K562 (cell line): Measurements from ENCODE around the gene SLC15A1. TPM values are rescaled to one million over a fixed set of nuclear protein-coding genes. Genes with fewer than 3 reads are reported as not detected.

ENCODE experiments used
- ATAC-seq: fragments of 200-7000 bp; cut with Tn5 transposase; 3 replicates; pipeline ENCODE4 v1.9.1; 2020; ENCODE audit warnings: moderate library complexity
- BruUV-seq: library from RNA; stranded (reverse); fragments of 400-500 nt; replicated peaks from 2 replicates; lab custom pipeline; 2021; lab: Mats Ljungman, UMichigan
- CTCF ChIA-PET: fragments of 300-600 bp; formaldehyde crosslinking; extraction: SDS; loops from one replicate; lab custom pipeline; 2021; ENCODE audit warnings: low intra/inter-chr PET ratio; lab: Yijun Ruan, JAX
- POLR2A ChIA-PET: fragments of 300-600, 350-650 bp; sonication (Branson Sonifier 250); formaldehyde crosslinking; extraction: SDS; loops from one replicate; lab custom pipeline; 2021; ENCODE audit warnings: antibody characterized with exemption, inconsistent platforms; lab: Yijun Ruan, JAX
- DNase-seq, 4 experiments: peaks; one replicate each; pipeline versions ENCODE4 v3.0.0 to v3.0.0-alpha.2; 2011 to 2018; ENCODE audit warnings: low spot score in 3 of 4, mixed read lengths in 3 of 4; ENCODE audit errors: extremely low read depth in 1 of 4
- FAIRE-seq: peaks from 2 replicates; lab custom pipeline; 2011; peaks lifted over from hg19 to GRCh38; lab: Jason Lieb, UNC
- H2AFZ ChIP-seq: 2 replicates; pipeline ENCODE4 v1.6.0; 2011; ENCODE audit warnings: low read depth, low read length, control low read depth, inconsistent platforms
- H3K27ac ChIP-seq: fragments of 200-600 bp; 3 replicates; pipeline ENCODE4 v1.8.0; 2011; ENCODE audit warnings: low read depth, mild to moderate bottlenecking, control low read depth, inconsistent platforms, low read length, moderate library complexity, mixed read lengths; ENCODE audit errors: extremely low read depth
- H3K27me3 ChIP-seq, 2 experiments: fragments of 300-600 bp in 1 of 2; 2 replicates in 1 of 2; 3 replicates in 1 of 2; pipeline versions ENCODE4 v1.6.0 to v1.8.0; 2011; ENCODE audit warnings: inconsistent platforms in 2 of 2, low read length in 2 of 2, mild to moderate bottlenecking in 1 of 2, mixed read lengths in 1 of 2, moderate library complexity in 1 of 2; ENCODE audit not compliant: control insufficient read depth in 2 of 2, insufficient read depth in 2 of 2
- H3K36me3 ChIP-seq: fragments of 300-600 bp; 3 replicates; pipeline ENCODE4 v1.8.0; 2011; ENCODE audit warnings: mild to moderate bottlenecking, low read length, inconsistent platforms; ENCODE audit not compliant: control insufficient read depth, insufficient read depth
- H3K4me1 ChIP-seq, 2 experiments: fragments of 200-600 bp in 1 of 2; replicated peaks in 1 of 2; 2 replicates in 1 of 2; 3 replicates in 1 of 2; pipeline versions ENCODE4 v1.5.1 to v1.8.0; 2011; ENCODE audit warnings: inconsistent platforms in 2 of 2, low read length in 2 of 2, mild to moderate bottlenecking in 1 of 2, mixed read lengths in 1 of 2, moderate library complexity in 1 of 2; ENCODE audit not compliant: control insufficient read depth in 2 of 2, insufficient read depth in 2 of 2
- H3K4me2 ChIP-seq: 2 replicates; pipeline ENCODE4 v1.6.1; 2011; ENCODE audit warnings: low read length, control low read depth, inconsistent platforms, mixed read lengths; ENCODE audit not compliant: insufficient read depth
- H3K4me3 ChIP-seq: fragments of 200-600 bp; sonication (generic), shearing (Covaris generic); 2 replicates; pipeline ENCODE4 v1.5.1; 2016; ENCODE audit warnings: control low read depth, inconsistent platforms
- H3K79me2 ChIP-seq: fragments of 200-600 bp; 3 replicates; pipeline ENCODE4 v1.8.0; 2011; ENCODE audit warnings: low read length, inconsistent platforms; ENCODE audit not compliant: control insufficient read depth, insufficient read depth
- H3K9ac ChIP-seq, 2 experiments: 2 replicates each; pipeline versions ENCODE4 v1.6.0 to v1.6.1; 2011; ENCODE audit warnings: low read depth in 2 of 2, low read length in 2 of 2, control low read depth in 1 of 2, inconsistent platforms in 1 of 2, mild to moderate bottlenecking in 1 of 2, mixed read lengths in 1 of 2; ENCODE audit not compliant: insufficient read depth in 1 of 2
- H3K9me1 ChIP-seq: one replicate; pipeline ENCODE4 v1.6.0; 2011; ENCODE audit warnings: inconsistent platforms, mild to moderate bottlenecking, low read length, moderate library complexity; ENCODE audit not compliant: control insufficient read depth, insufficient read depth
- H3K9me3 ChIP-seq: replicated peaks from 2 replicates; pipeline ENCODE4 v1.5.1; 2011; ENCODE audit warnings: low read depth, low read length, inconsistent platforms; ENCODE audit not compliant: control insufficient read depth, insufficient read depth
- H4K20me1 ChIP-seq: replicated peaks from 2 replicates; pipeline ENCODE4 v1.6.1; 2011; ENCODE audit warnings: low read length, inconsistent platforms, mixed read lengths; ENCODE audit not compliant: control insufficient read depth, insufficient read depth
- BRCA1 ChIP-seq, 2 experiments: fragments of 450-650 bp in 1 of 2; sonication (generic) in 1 of 2; formaldehyde crosslinking in 1 of 2; IDR thresholded peaks; 2 replicates each; pipeline versions ENCODE4 v1.5.0 to v1.6.1; 2017 to 2020; ENCODE audit warnings: mild to moderate bottlenecking in 1 of 2, missing genetic modification reagents in 1 of 2
- CBFB ChIP-seq: sonication (generic); formaldehyde crosslinking; IDR thresholded peaks from 2 replicates; pipeline ENCODE4 v1.4.0; 2020; ENCODE audit warnings: mild to moderate bottlenecking, missing genetic modification reagents
- CBX8 ChIP-seq: fragments of 200-600 bp; sonication (generic); IDR thresholded peaks from 2 replicates; pipeline ENCODE4 v1.6.1; 2012; ENCODE audit warnings: borderline replicate concordance, mixed run types, low read depth, mild to moderate bottlenecking, moderate library complexity, mixed read lengths, low read length, control low read depth, inconsistent platforms; ENCODE audit not compliant: poor library complexity, severe bottlenecking; ENCODE audit errors: extremely low read depth
- CCNT2 ChIP-seq: IDR thresholded peaks from 2 replicates; pipeline ENCODE4 v1.6.1; 2011; ENCODE audit warnings: borderline replicate concordance, low read depth, mild to moderate bottlenecking, moderate library complexity, mixed read lengths, low read length; ENCODE audit not compliant: insufficient read length; ENCODE audit errors: extremely low read depth
- FOXK1 ChIP-seq: sonication (generic); formaldehyde crosslinking; IDR thresholded peaks from 2 replicates; pipeline ENCODE4 v1.8.0; 2022; ENCODE audit warnings: missing genetic modification reagents, mild to moderate bottlenecking, borderline replicate concordance
- HDAC6 ChIP-seq: IDR thresholded peaks from 2 replicates; pipeline ENCODE4 v1.6.1; 2012; ENCODE audit warnings: low read depth, mild to moderate bottlenecking, control low read depth, inconsistent platforms, low read length, moderate library complexity
- LCOR ChIP-seq: sonication (generic); formaldehyde crosslinking; IDR thresholded peaks from 2 replicates; pipeline ENCODE4 v1.8.0; 2022; ENCODE audit warnings: mild to moderate bottlenecking, missing genetic modification reagents
- PTRF ChIP-seq: fragments of 450-650 bp; IDR thresholded peaks from 2 replicates; pipeline ENCODE4 v1.6.1; 2016; ENCODE audit warnings: mild to moderate bottlenecking, missing genetic modification characterization, missing compliant biosample characterization
- SP2 ChIP-seq: IDR thresholded peaks from 2 replicates; pipeline ENCODE4 v1.6.1; 2011; ENCODE audit warnings: mild to moderate bottlenecking, low read depth, low read length, moderate library complexity; ENCODE audit not compliant: poor library complexity, severe bottlenecking; ENCODE audit errors: extremely low read depth
- YY1 ChIP-seq, 3 experiments: IDR thresholded peaks; 2 replicates each; pipeline ENCODE4 v1.6.1; 2011; ENCODE audit warnings: low read length in 2 of 3, mild to moderate bottlenecking in 2 of 3, moderate library complexity in 2 of 3, borderline replicate concordance in 1 of 3, control low read depth in 1 of 3, low read depth in 1 of 3; ENCODE audit not compliant: insufficient read depth in 3 of 3, insufficient replicate concordance in 2 of 3, control insufficient read depth in 1 of 3, insufficient read length in 1 of 3; ENCODE audit errors: extremely low read depth in 1 of 3
- ZC3H11A ChIP-seq: IDR thresholded peaks from 2 replicates; pipeline ENCODE4 v1.6.1; 2012; ENCODE audit warnings: low read depth, low read length, improper control_type of control experiment
- ZNF174 ChIP-seq: fragments of 250-450 bp; sonication (Bioruptor Pico); IDR thresholded peaks from 2 replicates; pipeline ENCODE4 v1.4.0; 2020; ENCODE audit warnings: mild to moderate bottlenecking
- ZNF184 ChIP-seq: sonication (generic); formaldehyde crosslinking; IDR thresholded peaks from 2 replicates; pipeline ENCODE4 v1.5.0; 2020; ENCODE audit warnings: missing genetic modification reagents
- ZNF239 ChIP-seq: fragments of 250-450 bp; sonication (Bioruptor Pico); IDR thresholded peaks from 2 replicates; pipeline ENCODE4 v1.4.0; 2020; ENCODE audit warnings: mild to moderate bottlenecking
- WGBS: fragments of 100-300 bp; shearing (Covaris generic); methylation state at CpG from one replicate; pipeline ENCODE4 v1.1.6; 2016; ENCODE audit warnings: low coverage, mixed read lengths; ENCODE audit not compliant: insufficient coverage; ENCODE audit errors: missing lambda C conversion rate; 5-methylcytosine and 5-hydroxymethylcytosine counted together
- in situ Hi-C: fragments of 300-500 bp; cut with MboI; formaldehyde crosslinking; loops from 4 replicates; pipeline ENCODE4 v1.15.0; 2018; ENCODE audit warnings: inconsistent platforms, mixed read lengths
- intact Hi-C: fragments of 100-400 bp; cut with micrococcal nuclease; formaldehyde crosslinking; loops from 2 replicates; pipeline ENCODE4 v1.14.2; 2022
- polyA plus RNA-seq, 8 experiments: library from polyadenylated mRNA; depleted of rRNA in 4 of 8; stranded (reverse) in 5 of 8; unstranded in 3 of 8; fragments of >200 nt; fragmentation: Nextera tagmentation in 2 of 8; fragmentation: Illumina TruSeq in 1 of 8; extraction: Ambion mirVana in 2 of 8; extraction: Trizol in 1 of 8; gene quantifications; 2 replicates each; pipeline versions ENCODE4 v1.2.1 to v1.2.3, GENCODE V29; 2011 to 2014; ENCODE audit warnings: inconsistent platforms in 1 of 8, missing spikeins in 1 of 8
- total RNA-seq, 7 experiments: library from RNA; depleted of rRNA in 6 of 7; stranded (reverse); fragments of >200 nt in 6 of 7; fragmentation: Illumina TruSeq in 2 of 7; extraction: Trizol in 2 of 7; gene quantifications; 2 replicates each; pipeline versions ENCODE4 v1.2.1 to v1.2.3, GENCODE V29; 2011 to 2021; ENCODE audit warnings: low replicate concordance in 1 of 7
- TF ChIP-seq, protein P1 (sequence below): sonication (generic); formaldehyde crosslinking; IDR thresholded peaks from 2 replicates; pipeline ENCODE4 v1.8.0; 2023; ENCODE audit warnings: mild to moderate bottlenecking, missing genetic modification reagents

The SLC15A1 gene
- total and polyA plus RNA-seq, 9 of the 15 experiments (the other 6 are each of a cell fraction or from before 2014, with no cell fraction given) = not detected

DNA sequence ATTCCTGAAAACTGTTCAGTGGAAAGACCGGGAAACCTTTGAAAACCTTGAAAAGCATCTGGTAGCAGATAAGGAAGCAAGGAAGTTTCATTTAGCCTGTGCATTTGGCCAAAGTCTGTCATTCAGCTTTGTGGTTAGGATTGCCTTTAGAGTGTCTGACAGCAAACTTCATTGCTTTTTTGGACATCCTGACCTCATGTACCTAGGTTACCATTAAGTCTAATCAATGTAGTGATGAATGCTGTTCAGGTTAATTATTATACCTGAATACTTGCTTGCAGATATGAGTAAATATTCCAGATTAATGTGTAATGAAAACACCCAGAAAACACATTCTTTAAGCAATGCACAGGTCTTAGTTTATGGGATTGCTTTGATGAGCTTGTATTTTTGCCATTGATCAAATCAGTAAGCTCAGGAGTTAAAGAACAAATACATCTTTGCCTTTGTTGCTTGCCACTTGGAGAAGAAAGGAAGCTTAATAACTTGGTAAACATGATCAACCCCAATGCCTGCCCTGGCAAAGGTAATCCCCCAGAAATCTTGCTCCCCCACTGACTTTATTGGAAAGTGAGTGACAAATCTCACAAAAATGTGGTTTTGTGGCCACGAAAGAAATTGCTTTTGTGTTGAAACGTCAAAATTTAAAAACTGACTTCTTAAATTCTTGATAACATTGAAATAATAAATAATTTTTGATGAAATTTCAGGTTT, 87.4 kb downstream of the SLC15A1 start (continued):
- TF ChIP-seq ZNF184 (CRISPR knock-in tag) (no peak), ZNF239 (CRISPR knock-in tag) (no peak), CBFB (CRISPR knock-in tag) (no peak), BRCA1 (IDR thresholded peaks at IDR 0.05) (no peak), BRCA1 (CRISPR knock-in tag; IDR thresholded peaks at IDR 0.05) (no peak)

DNA sequence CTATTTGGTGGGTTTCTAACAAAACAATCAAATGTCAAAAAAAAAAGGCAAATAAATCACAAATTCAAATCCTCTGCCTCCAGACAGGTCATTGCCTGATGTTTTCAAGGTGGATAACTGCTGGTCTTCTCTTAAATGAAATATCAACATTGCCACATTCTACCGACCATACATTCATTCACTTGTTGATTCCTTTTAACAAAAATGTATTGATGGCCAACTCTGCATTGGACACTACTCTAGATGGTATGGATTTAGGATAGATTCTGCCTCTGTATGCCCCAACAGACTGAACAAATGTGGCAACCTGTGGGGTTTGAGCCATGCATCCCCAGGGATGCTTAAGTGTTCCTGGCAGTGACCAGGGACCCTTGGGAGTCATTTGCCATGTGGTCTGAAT, 88.0 kb downstream of the SLC15A1 start:
- Histone ChIP-seq H3K27me3 (peaks cover 2 to 46% of the 10 kb centered on the region in 2 experiments; a peak in 3 of 5 replicates), H3K79me2 (no peaks in the 10 kb centered on the region), H3K4me3 (no peak overlapping the region), H4K20me1 (no peaks in the 10 kb centered on the region), H3K27ac (no peak overlapping the region), H3K4me2 (no peak overlapping the region), H3K9ac (no peak overlapping the region), H2AFZ (no peak overlapping the region), H3K4me1 (no peaks in the 10 kb centered on the region), H3K9me1 (no peaks in the 10 kb centered on the region), H3K36me3 (no peaks in the 10 kb centered on the region), H3K9me3 (no peaks in the 10 kb centered on the region)
- intact Hi-C loops = no loop called here
- in situ Hi-C loops = no loop called here
- DNase-seq (no peak), FAIRE-seq (no peak), ATAC-seq (no peak)
- POLR2A ChIA-PET = no interaction called here
- CTCF ChIA-PET = no interaction called here
- WGBS = 0% methylated on average over 1 of the region's 1 CpG
- BruUV-seq = no TSS peak
- TF ChIP-seq, protein P1, sequence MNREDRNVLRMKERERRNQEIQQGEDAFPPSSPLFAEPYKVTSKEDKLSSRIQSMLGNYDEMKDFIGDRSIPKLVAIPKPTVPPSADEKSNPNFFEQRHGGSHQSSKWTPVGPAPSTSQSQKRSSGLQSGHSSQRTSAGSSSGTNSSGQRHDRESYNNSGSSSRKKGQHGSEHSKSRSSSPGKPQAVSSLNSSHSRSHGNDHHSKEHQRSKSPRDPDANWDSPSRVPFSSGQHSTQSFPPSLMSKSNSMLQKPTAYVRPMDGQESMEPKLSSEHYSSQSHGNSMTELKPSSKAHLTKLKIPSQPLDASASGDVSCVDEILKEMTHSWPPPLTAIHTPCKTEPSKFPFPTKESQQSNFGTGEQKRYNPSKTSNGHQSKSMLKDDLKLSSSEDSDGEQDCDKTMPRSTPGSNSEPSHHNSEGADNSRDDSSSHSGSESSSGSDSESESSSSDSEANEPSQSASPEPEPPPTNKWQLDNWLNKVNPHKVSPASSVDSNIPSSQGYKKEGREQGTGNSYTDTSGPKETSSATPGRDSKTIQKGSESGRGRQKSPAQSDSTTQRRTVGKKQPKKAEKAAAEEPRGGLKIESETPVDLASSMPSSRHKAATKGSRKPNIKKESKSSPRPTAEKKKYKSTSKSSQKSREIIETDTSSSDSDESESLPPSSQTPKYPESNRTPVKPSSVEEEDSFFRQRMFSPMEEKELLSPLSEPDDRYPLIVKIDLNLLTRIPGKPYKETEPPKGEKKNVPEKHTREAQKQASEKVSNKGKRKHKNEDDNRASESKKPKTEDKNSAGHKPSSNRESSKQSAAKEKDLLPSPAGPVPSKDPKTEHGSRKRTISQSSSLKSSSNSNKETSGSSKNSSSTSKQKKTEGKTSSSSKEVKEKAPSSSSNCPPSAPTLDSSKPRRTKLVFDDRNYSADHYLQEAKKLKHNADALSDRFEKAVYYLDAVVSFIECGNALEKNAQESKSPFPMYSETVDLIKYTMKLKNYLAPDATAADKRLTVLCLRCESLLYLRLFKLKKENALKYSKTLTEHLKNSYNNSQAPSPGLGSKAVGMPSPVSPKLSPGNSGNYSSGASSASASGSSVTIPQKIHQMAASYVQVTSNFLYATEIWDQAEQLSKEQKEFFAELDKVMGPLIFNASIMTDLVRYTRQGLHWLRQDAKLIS = no peak
- TF ChIP-seq HDAC6 (no peak), ZC3H11A (no peak), LCOR (no peak), CCNT2 (no peak), YY1 (IDR thresholded peaks at IDR 0.05; ENCODE audit: borderline replicate concordance in 1 of 3, control insufficient read depth in 1 of 3, extremely low read depth in 1 of 3, insufficient read depth in 3 of 3, insufficient read length in 1 of 3, insufficient replicate concordance in 2 of 3, low read depth in 1 of 3, low read length in 2 of 3) (no peak), PTRF (tag) (no peak), SP2 (no peak), CBX8 (no peak), ZNF174 (CRISPR knock-in tag) (no peak), FOXK1 (CRISPR knock-in tag) (no peak)
